H1 (cell line): ENCODE data around the gene SMOC2. TPM values are rescaled to one million over a fixed set of nuclear protein-coding genes. Genes with fewer than 3 reads are reported as not detected.

Experiments used
- CHD7 ChIP-seq: fragments of 300-600 bp; sonication (generic); IDR thresholded peaks from 2 replicates; pipeline ENCODE4 v1.7.1; 2012; ENCODE audit warnings: low read length, moderate library complexity, mild to moderate bottlenecking, inconsistent platforms; ENCODE audit not compliant: insufficient replicate concordance
- MAX ChIP-seq: IDR thresholded peaks from 2 replicates; pipeline ENCODE4 v1.6.1; 2012; ENCODE audit warnings: inconsistent platforms
- POLR2AphosphoS5 ChIP-seq: IDR thresholded peaks from 2 replicates; pipeline ENCODE4 v1.6.1; 2011; ENCODE audit warnings: low read depth, low read length
- RNF2 ChIP-seq: fragments of 200-900, 300-1000 bp; sonication (generic); IDR thresholded peaks from 2 replicates; pipeline ENCODE4 v1.7.1; 2016; ENCODE audit warnings: borderline replicate concordance, low read depth, mild to moderate bottlenecking, antibody characterized with exemption, low read length; ENCODE audit not compliant: poor library complexity, severe bottlenecking; ENCODE audit errors: missing control alignments
- RXRA ChIP-seq: IDR thresholded peaks from 2 replicates; pipeline ENCODE4 v1.6.1; 2011; ENCODE audit warnings: low read depth, mild to moderate bottlenecking, low read length, moderate library complexity; ENCODE audit not compliant: insufficient read depth
- SIRT6 ChIP-seq: IDR thresholded peaks from one replicate; pipeline ENCODE4 v1.7.1; 2012; ENCODE audit warnings: low read length, inconsistent platforms
- SIX5 ChIP-seq: IDR thresholded peaks from 2 replicates; pipeline ENCODE4 v1.6.1; 2011; ENCODE audit warnings: mild to moderate bottlenecking, low read depth, low read length
- SUZ12 ChIP-seq: fragments of 200-600 bp; sonication (generic); IDR thresholded peaks from 2 replicates; pipeline ENCODE4 v1.6.1; 2012; ENCODE audit warnings: mild to moderate bottlenecking, inconsistent platforms, low read length, moderate library complexity, mixed read lengths
- TAF1 ChIP-seq: IDR thresholded peaks from 2 replicates; pipeline ENCODE4 v1.6.1; 2011; ENCODE audit warnings: mild to moderate bottlenecking, low read depth, low read length
- polyA plus RNA-seq, 7 experiments: library from polyadenylated mRNA; depleted of rRNA in 3 of 7; stranded (reverse) in 5 of 7; unstranded in 2 of 7; fragments of >200 nt in 5 of 7; fragments of 200-250 nt in 2 of 7; gene quantifications; 1 replicate in 5 of 7; 2 replicates in 1 of 7; 4 replicates in 1 of 7; pipeline versions ENCODE4 v1.2.1 to v1.2.3, GENCODE V29; 2011 to 2013; ENCODE audit warnings: missing spikeins in 2 of 7, mixed read lengths in 2 of 7
- total RNA-seq: library from RNA; stranded (reverse); fragmentation: NEBNext Ultra II Directional; extraction: Animal tissue kit (Norgen Biotek cat#: 25700); gene quantifications from 2 replicates; pipeline ENCODE4 v1.2.1, GENCODE V29; 2021

The SMOC2 gene
- total and polyA plus RNA-seq, 2 of the 8 experiments (the other 6 are each of a cell fraction or from before 2014, with no cell fraction given) = 7.7 to 8.5 TPM

- no peak for TF ChIP-seq CHD7
- no peak for TF ChIP-seq MAX
- TF ChIP-seq RXRA = no peak
- TF ChIP-seq TAF1 = no peak
- no peak for TF ChIP-seq RNF2
- no peak for TF ChIP-seq SIRT6
- no peak for TF ChIP-seq SIX5
- TF ChIP-seq POLR2AphosphoS5 = no peak
- TF ChIP-seq SUZ12 = no peak
Measured at GRCh38 chr6:168631564-168631963, 190.6 kb downstream of the SMOC2 start (continued).
